K562 (cell line): ENCODE data around the gene IRGQ. TPM values are rescaled to one million over a fixed set of nuclear protein-coding genes. Genes with fewer than 3 reads are reported as not detected.

Experiments
- COPS2 ChIP-seq: fragments of 450-650 bp; conservative IDR thresholded peaks from 2 replicates; pipeline ENCODE4 v1.6.1; 2016; ENCODE audit warnings: mild to moderate bottlenecking, moderate library complexity
- ELF4 ChIP-seq: fragments of 450-650 bp; formaldehyde crosslinking; IDR thresholded peaks from 2 replicates; pipeline ENCODE4 v1.4.0; 2022; ENCODE audit warnings: missing genetic modification characterization
- ESRRB ChIP-seq: fragments of 250-450 bp; sonication (Bioruptor Pico); IDR thresholded peaks from 2 replicates; pipeline ENCODE4 v1.5.0; 2020; ENCODE audit warnings: mild to moderate bottlenecking, moderate library complexity, borderline replicate concordance
- KLF13 ChIP-seq: fragments of 450-650 bp; IDR thresholded peaks from 2 replicates; pipeline ENCODE4 v1.6.1; 2016; ENCODE audit warnings: missing genetic modification characterization, low read depth, mild to moderate bottlenecking, missing compliant biosample characterization, moderate library complexity, borderline replicate concordance
- YBX1 ChIP-seq: fragments of 450-650 bp; IDR thresholded peaks from 2 replicates; pipeline ENCODE4 v1.7.1; 2016; ENCODE audit warnings: mild to moderate bottlenecking
- ZNF174 ChIP-seq: fragments of 250-450 bp; sonication (Bioruptor Pico); IDR thresholded peaks from 2 replicates; pipeline ENCODE4 v1.4.0; 2020; ENCODE audit warnings: mild to moderate bottlenecking
- ZNF436 ChIP-seq: fragments of 250-450, 450-650 bp; sonication (Bioruptor Pico); formaldehyde crosslinking; IDR thresholded peaks from 2 replicates; pipeline ENCODE4 v1.7.0; 2020; ENCODE audit warnings: mild to moderate bottlenecking
- ZNF57 ChIP-seq: fragments of 450-650 bp; formaldehyde crosslinking; IDR thresholded peaks from 2 replicates; pipeline ENCODE4 v1.4.0; 2020; ENCODE audit warnings: mild to moderate bottlenecking, moderate library complexity
- polyA plus RNA-seq, 8 experiments: library from polyadenylated mRNA; depleted of rRNA in 4 of 8; stranded (reverse) in 5 of 8; unstranded in 3 of 8; fragments of >200 nt; fragmentation: Nextera tagmentation in 2 of 8; fragmentation: Illumina TruSeq in 1 of 8; extraction: Ambion mirVana in 2 of 8; extraction: Trizol in 1 of 8; gene quantifications; 2 replicates each; pipeline versions ENCODE4 v1.2.1 to v1.2.3, GENCODE V29; 2011 to 2014; ENCODE audit warnings: inconsistent platforms in 1 of 8, missing spikeins in 1 of 8
- total RNA-seq, 7 experiments: library from RNA; depleted of rRNA in 6 of 7; stranded (reverse); fragments of >200 nt in 6 of 7; fragmentation: Illumina TruSeq in 2 of 7; extraction: Trizol in 2 of 7; gene quantifications; 2 replicates each; pipeline versions ENCODE4 v1.2.1 to v1.2.3, GENCODE V29; 2011 to 2021; ENCODE audit warnings: low replicate concordance in 1 of 7
- TF ChIP-seq, protein P1 (sequence below): fragments of 450-650 bp; IDR thresholded peaks from 2 replicates; pipeline ENCODE4 v1.6.1; 2016; ENCODE audit warnings: mild to moderate bottlenecking, moderate library complexity
- TF ChIP-seq, protein P2 (sequence below): fragments of 450-650 bp; IDR thresholded peaks from 2 replicates; pipeline ENCODE4 v1.6.1; 2016
- TF ChIP-seq, protein P3 (sequence below): sonication (generic); formaldehyde crosslinking; IDR thresholded peaks from 2 replicates; pipeline ENCODE4 v1.8.0; 2023; ENCODE audit warnings: mild to moderate bottlenecking, missing genetic modification reagents

Gene IRGQ
- total and polyA plus RNA-seq, 9 of the 15 experiments (the other 6 are each of a cell fraction or from before 2014, with no cell fraction given): 3.5 to 19.2 (median 7.9) TPM

DNA sequence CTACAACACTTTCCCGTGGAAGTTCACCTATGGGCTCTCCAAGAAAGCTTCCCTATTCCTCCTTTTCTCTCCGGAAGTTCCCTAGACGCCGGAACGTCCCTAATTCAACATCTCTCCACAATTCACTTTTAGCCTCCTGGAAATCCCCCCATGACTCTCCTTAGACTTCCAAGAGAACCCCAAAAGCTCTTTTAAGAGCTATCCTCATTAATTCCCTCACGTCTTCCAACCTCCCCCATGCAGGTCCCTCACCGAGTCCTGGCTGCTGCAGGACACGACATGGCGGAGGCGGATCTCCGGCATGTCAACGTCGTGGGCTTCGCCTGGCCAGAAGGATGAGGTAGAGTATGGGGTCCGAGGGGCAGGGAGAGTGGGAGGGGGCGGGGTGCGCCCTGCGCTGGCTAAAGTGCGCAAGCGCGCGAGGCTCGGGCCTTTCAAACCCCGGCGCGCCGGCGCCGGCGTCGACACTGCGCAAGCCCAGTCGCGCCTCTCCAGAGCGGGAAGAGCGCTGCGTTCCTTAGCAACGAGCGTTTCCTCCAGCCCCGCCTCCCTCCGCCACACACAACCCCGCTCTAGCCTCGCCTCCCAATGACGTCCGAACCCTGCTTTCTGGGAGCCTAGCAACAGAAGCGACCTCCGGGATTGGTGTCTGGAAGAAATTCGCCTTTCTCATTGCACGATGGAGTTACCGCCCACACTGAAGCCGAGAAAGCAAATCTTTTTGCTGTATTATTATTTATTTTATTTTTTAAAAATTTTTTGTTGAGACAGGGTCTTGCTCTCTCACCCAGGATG, 20.6 kb downstream of the IRGQ start, which contains the start of the genes PINLYP and XRCC1 (continued):
- TF ChIP-seq, protein P1, sequence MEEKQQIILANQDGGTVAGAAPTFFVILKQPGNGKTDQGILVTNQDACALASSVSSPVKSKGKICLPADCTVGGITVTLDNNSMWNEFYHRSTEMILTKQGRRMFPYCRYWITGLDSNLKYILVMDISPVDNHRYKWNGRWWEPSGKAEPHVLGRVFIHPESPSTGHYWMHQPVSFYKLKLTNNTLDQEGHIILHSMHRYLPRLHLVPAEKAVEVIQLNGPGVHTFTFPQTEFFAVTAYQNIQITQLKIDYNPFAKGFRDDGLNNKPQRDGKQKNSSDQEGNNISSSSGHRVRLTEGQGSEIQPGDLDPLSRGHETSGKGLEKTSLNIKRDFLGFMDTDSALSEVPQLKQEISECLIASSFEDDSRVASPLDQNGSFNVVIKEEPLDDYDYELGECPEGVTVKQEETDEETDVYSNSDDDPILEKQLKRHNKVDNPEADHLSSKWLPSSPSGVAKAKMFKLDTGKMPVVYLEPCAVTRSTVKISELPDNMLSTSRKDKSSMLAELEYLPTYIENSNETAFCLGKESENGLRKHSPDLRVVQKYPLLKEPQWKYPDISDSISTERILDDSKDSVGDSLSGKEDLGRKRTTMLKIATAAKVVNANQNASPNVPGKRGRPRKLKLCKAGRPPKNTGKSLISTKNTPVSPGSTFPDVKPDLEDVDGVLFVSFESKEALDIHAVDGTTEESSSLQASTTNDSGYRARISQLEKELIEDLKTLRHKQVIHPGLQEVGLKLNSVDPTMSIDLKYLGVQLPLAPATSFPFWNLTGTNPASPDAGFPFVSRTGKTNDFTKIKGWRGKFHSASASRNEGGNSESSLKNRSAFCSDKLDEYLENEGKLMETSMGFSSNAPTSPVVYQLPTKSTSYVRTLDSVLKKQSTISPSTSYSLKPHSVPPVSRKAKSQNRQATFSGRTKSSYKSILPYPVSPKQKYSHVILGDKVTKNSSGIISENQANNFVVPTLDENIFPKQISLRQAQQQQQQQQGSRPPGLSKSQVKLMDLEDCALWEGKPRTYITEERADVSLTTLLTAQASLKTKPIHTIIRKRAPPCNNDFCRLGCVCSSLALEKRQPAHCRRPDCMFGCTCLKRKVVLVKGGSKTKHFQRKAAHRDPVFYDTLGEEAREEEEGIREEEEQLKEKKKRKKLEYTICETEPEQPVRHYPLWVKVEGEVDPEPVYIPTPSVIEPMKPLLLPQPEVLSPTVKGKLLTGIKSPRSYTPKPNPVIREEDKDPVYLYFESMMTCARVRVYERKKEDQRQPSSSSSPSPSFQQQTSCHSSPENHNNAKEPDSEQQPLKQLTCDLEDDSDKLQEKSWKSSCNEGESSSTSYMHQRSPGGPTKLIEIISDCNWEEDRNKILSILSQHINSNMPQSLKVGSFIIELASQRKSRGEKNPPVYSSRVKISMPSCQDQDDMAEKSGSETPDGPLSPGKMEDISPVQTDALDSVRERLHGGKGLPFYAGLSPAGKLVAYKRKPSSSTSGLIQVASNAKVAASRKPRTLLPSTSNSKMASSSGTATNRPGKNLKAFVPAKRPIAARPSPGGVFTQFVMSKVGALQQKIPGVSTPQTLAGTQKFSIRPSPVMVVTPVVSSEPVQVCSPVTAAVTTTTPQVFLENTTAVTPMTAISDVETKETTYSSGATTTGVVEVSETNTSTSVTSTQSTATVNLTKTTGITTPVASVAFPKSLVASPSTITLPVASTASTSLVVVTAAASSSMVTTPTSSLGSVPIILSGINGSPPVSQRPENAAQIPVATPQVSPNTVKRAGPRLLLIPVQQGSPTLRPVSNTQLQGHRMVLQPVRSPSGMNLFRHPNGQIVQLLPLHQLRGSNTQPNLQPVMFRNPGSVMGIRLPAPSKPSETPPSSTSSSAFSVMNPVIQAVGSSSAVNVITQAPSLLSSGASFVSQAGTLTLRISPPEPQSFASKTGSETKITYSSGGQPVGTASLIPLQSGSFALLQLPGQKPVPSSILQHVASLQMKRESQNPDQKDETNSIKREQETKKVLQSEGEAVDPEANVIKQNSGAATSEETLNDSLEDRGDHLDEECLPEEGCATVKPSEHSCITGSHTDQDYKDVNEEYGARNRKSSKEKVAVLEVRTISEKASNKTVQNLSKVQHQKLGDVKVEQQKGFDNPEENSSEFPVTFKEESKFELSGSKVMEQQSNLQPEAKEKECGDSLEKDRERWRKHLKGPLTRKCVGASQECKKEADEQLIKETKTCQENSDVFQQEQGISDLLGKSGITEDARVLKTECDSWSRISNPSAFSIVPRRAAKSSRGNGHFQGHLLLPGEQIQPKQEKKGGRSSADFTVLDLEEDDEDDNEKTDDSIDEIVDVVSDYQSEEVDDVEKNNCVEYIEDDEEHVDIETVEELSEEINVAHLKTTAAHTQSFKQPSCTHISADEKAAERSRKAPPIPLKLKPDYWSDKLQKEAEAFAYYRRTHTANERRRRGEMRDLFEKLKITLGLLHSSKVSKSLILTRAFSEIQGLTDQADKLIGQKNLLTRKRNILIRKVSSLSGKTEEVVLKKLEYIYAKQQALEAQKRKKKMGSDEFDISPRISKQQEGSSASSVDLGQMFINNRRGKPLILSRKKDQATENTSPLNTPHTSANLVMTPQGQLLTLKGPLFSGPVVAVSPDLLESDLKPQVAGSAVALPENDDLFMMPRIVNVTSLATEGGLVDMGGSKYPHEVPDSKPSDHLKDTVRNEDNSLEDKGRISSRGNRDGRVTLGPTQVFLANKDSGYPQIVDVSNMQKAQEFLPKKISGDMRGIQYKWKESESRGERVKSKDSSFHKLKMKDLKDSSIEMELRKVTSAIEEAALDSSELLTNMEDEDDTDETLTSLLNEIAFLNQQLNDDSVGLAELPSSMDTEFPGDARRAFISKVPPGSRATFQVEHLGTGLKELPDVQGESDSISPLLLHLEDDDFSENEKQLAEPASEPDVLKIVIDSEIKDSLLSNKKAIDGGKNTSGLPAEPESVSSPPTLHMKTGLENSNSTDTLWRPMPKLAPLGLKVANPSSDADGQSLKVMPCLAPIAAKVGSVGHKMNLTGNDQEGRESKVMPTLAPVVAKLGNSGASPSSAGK: no peak
- TF ChIP-seq ELF4 (no peak), COPS2 (no peak), ZNF436 (CRISPR knock-in tag) (no peak), YBX1 (no peak), ZNF57 (CRISPR knock-in tag) (no peak), ESRRB (CRISPR knock-in tag) (no peak), KLF13 (tag) (no peak), ZNF174 (no peak)
- TF ChIP-seq, protein P2, sequence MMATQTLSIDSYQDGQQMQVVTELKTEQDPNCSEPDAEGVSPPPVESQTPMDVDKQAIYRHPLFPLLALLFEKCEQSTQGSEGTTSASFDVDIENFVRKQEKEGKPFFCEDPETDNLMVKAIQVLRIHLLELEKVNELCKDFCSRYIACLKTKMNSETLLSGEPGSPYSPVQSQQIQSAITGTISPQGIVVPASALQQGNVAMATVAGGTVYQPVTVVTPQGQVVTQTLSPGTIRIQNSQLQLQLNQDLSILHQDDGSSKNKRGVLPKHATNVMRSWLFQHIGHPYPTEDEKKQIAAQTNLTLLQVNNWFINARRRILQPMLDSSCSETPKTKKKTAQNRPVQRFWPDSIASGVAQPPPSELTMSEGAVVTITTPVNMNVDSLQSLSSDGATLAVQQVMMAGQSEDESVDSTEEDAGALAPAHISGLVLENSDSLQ: 0 out of 2 replicates have a peak, but pooled peaks have one; percentile 24
- TF ChIP-seq, protein P3, sequence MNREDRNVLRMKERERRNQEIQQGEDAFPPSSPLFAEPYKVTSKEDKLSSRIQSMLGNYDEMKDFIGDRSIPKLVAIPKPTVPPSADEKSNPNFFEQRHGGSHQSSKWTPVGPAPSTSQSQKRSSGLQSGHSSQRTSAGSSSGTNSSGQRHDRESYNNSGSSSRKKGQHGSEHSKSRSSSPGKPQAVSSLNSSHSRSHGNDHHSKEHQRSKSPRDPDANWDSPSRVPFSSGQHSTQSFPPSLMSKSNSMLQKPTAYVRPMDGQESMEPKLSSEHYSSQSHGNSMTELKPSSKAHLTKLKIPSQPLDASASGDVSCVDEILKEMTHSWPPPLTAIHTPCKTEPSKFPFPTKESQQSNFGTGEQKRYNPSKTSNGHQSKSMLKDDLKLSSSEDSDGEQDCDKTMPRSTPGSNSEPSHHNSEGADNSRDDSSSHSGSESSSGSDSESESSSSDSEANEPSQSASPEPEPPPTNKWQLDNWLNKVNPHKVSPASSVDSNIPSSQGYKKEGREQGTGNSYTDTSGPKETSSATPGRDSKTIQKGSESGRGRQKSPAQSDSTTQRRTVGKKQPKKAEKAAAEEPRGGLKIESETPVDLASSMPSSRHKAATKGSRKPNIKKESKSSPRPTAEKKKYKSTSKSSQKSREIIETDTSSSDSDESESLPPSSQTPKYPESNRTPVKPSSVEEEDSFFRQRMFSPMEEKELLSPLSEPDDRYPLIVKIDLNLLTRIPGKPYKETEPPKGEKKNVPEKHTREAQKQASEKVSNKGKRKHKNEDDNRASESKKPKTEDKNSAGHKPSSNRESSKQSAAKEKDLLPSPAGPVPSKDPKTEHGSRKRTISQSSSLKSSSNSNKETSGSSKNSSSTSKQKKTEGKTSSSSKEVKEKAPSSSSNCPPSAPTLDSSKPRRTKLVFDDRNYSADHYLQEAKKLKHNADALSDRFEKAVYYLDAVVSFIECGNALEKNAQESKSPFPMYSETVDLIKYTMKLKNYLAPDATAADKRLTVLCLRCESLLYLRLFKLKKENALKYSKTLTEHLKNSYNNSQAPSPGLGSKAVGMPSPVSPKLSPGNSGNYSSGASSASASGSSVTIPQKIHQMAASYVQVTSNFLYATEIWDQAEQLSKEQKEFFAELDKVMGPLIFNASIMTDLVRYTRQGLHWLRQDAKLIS (CRISPR knock-in tag): no peak
